C4-2B (cell line): ENCODE measurements around the gene EXOSC5.

Experiments used
- ZFX ChIP-seq: fragments of 450-650 bp; IDR thresholded peaks from 2 replicates; pipeline ENCODE4 v1.6.1; 2017
- TF ChIP-seq, protein P1 (sequence below): fragments of 450-650 bp; conservative IDR thresholded peaks from 2 replicates; pipeline ENCODE4 v1.5.1; 2017; ENCODE audit warnings: mild to moderate bottlenecking

DNA sequence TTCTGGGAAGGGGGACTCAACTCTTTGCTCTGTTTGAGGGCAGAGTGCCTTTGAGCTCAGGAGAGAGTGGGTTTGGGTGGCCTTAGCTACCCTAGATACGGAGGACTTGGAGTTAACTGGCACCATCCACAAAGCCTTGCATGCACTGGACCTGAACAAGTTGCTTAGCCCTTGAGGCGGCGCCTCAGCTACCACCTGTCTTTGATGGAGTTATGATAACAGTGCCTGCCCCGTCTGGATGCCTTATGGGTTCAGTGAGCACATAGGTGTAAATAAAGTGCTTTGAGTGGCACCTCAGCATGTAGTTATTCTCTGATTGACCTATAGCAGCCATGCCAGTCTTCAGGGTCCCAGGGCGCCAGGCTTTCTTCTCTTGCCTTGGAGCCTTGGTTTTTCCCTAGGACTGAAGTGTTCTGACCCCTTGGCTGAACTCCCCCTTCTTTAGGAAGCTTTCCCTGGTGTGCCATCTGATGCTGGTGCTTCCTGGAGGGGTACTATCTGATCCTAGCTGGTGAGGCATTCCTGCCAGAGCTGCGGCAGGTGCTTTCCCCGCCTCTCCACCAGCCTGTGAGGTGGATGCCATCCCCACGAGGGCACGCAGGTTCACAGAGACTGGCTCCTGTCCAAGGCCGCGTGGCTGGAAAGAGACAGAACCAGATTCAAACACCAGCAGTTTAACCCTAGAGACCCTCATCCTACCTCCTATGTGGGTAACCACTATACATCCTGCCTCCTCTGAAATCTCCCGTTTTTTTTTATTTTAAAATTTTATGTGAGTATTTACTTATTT, 6.2 kb upstream of the EXOSC5 start:
- TF ChIP-seq, protein P1, sequence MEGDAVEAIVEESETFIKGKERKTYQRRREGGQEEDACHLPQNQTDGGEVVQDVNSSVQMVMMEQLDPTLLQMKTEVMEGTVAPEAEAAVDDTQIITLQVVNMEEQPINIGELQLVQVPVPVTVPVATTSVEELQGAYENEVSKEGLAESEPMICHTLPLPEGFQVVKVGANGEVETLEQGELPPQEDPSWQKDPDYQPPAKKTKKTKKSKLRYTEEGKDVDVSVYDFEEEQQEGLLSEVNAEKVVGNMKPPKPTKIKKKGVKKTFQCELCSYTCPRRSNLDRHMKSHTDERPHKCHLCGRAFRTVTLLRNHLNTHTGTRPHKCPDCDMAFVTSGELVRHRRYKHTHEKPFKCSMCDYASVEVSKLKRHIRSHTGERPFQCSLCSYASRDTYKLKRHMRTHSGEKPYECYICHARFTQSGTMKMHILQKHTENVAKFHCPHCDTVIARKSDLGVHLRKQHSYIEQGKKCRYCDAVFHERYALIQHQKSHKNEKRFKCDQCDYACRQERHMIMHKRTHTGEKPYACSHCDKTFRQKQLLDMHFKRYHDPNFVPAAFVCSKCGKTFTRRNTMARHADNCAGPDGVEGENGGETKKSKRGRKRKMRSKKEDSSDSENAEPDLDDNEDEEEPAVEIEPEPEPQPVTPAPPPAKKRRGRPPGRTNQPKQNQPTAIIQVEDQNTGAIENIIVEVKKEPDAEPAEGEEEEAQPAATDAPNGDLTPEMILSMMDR: no peak
- TF ChIP-seq ZFX: no peak
